ENCODE measurements around the gene TBC1D20.
A peak's percentile ranks its signal among the peaks of the same experiment; 100 is the strongest.

The TBC1D20 gene

DNA sequence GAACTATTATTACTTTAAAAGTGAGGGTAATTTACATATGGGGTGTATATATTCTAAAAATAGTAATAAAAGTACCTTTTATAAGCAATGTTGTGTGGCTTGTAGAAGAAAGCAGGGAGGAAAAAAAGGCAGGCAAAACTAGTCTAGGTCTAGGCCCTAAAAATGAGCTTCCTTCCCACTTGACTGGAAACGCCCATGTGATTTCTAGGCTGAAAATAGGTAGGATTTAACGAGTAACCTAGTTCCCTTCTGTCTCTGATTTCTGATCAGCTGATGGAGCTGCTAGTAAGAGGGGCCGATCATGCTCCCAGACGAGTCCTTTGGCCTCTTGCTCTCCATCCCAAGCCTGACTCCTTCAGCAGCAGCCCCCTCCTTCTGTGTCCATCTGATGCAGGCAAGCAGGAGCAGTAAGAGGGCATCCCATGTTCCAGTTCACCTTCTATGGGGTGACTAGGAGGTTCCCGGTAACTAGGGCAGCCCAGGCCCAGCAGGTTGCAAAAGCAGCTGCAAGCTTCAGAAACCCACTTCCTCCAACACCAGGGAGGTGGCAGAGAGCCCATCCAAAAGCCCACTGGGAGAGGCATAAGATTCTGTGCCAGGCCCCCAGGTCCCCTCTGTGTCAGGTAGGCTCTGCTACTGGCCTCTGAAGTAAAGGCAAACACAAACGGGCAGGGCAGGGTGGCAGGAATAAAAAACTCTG lies 24.4 kb downstream of the TBC1D20 start:
- no peak for DNase-seq

- DNase-seq = no peak
These were observed 25.9 kb downstream of the TBC1D20 start for GRCh38 chr20:436476-436875.

GRCh38 chr20:435558-435957 lies 26.8 kb downstream of the TBC1D20 start:
- no peak for DNase-seq

GRCh38 chr20:434661-435419 lies 27.5 kb downstream of the TBC1D20 start:
- no peak for DNase-seq

DNA sequence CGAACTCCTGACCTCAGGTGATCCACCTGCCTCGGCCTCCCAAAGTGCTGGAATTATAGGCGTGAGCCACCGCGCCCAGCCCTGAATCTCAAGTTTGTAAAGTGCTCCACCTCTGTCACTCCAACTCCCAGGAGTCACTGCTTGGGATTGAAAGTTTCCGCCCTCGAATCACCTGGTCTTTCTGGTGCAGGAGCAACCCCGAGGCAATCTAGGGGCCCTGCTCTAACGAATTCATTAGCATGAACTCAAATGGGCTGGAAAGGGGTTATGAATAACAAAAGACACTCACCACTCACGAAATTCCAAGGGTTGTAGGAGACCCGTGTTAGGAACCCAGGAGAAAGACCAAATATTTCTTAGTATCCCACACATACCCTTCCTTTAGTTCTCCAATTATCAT lies 28.1 kb downstream of the TBC1D20 start:
- DNase-seq = no peak

- no peak for DNase-seq
These were observed 28.9 kb downstream of the TBC1D20 start for GRCh38 chr20:433300-433975.

DNA sequence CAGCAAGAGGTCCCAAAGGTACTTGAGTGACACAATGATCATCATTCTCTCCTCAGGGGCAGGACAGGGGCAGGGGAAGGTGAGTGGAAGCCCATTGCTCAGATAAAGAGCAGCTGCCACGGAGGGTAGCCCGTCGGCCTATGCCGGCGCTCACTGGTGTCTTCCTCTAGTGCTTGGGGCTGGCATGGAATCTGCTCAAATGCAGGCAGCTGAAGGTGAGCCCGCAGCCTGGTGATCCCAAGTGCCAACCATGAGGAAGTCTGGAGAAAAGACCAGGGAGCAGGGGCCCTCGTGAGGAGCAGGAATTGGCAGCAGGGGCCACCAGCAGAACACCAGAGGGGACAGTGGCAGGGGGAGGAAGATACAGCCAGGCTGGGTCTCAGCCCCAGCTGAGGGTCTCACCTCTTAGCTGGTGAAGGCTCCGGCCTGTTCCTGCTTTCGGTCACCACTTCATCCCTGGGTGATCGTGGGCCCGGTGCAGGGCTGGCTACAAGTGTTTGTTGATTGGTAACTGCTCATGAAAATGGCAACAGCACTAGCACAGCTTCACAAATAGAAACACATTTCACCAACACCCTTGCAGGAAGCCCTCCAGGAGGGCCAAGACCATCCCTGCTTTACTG lies 29.5 kb downstream of the TBC1D20 start:
- DNase-seq = no peak

- DNase-seq = no peak
These were observed 30.1 kb downstream of the TBC1D20 start for GRCh38 chr20:432208-432607.

DNA sequence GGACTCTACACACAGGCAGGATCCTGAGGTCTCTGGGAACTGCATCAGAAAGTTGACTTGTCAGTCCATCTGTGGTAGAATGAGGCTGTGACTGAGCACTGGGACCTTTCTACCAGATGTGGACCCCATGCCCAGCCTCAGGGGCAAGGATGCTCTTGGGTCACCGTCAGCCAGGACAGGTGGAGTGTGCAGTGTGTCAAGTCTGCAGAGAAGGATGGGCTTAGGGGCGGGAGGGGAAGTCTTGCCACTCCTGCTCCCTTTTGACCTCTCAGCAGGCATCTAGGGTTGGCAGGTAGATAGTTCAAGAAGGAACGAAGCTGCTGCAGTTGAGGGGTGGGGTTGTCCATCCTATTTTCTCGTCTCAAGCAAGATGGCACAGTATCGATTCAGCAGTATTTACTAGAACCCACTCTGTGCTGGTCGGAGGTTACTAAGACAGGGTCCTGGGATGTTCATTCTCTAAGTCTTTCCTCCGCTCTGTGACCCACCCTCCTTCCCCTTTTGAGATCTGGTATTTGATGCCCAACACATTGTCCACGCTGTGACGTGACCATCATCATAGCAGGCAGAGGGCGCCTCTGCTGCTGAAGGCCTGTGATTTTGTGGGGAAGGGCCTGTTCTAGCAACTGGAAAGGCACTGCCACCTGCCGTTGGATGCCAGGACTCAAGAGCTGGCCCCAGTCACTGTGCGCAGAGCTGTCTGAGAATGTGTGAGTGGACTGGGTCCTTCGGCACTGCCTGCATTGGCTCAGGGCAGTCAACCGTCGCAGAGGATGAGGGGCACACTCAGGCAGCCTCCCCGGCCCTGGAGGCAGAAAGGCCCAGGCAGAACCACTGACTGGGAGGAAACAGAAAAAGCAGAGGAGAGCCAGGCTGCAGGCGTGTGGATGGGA lies 31.1 kb downstream of the TBC1D20 start:
- DNase-seq = peak; percentile 67

DNA sequence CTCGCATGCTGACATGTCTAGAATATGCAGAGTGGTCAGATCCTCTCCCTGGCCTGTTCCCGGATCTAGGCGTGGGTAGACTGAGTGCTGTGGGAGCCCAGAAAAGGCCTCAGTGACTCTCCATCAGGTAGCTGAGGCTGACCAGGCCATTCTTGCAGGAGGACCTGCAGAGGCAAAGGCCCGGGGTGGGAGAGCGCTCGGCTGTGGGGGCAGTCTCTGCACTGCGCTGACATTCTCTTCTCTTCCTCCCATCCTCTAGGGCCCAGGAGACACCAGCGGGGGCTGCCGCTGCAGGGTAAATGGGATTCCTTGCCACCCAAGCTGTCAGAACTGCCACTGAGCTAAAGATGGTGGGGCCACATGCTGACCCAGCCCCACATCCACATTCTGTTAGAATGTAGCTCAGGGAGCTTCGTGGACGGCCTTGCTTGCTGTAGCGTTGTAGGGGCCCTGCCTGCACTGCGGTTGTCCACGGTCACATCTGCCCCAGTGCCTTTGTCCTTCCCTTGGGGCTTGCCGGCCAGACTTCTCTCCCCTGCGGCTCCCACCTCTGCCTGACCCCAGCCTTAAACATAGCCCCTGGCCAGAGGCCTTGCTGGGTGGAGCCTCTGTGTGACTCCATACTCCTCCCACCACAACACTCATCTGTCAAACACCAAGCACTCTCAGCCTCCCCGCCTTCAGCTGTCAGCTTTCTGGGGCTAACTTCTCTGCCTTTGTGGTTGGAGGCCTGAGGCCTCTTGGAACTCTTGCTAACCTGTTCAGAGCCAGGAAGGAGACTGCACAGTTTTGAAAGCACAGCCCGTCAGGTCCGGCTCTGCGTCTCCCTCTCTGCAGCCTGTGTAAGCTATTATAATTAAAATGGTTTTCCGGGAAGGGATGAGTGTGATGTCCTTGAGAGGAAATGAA lies 32.0 kb downstream of the TBC1D20 start:
- DNase-seq = no peak

- no peak for DNase-seq
These were observed 33.6 kb downstream of the TBC1D20 start for GRCh38 chr20:428658-429200.

DNA sequence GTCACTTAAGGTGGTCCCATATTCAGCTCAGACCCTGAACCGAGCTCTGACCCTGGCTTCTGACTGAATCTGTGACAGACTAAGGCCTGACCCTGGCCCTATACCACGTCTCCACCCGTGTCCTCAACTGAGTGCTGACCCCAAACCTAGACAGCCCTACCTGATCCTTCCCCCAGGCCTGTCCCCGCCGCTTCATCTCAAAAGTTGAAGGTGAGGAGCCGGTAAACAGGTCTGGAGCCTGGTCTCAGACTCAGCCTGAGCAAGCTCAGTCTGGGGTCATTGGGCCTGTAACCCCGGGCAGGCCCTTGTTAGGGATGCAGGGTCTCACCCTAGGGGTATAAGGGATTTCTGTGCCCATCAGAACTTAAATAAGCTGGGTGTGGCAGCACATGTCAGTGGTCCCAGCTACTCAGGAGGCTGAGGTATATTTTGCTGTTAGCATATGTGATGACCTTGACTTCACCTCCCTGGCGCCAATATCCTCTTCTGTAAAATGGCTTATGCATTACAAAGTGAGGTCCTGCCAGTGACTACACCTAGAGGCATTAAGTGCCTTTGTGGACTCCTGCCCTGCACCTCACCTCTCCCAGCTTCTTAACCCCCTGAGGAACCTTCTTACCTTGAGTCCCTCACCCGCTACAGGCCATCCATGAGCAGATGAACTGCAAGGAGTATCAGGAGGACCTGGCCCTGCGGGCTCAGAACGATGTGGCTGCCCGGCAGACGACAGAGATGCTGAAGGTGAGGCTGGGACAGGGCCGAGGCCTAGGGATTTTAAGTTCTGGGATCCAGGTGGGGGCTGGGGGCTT lies 34.3 kb downstream of the TBC1D20 start:
- no peak for DNase-seq

GRCh38 chr20:427401-427800 lies 34.9 kb downstream of the TBC1D20 start:
- DNase-seq = no peak

DNA sequence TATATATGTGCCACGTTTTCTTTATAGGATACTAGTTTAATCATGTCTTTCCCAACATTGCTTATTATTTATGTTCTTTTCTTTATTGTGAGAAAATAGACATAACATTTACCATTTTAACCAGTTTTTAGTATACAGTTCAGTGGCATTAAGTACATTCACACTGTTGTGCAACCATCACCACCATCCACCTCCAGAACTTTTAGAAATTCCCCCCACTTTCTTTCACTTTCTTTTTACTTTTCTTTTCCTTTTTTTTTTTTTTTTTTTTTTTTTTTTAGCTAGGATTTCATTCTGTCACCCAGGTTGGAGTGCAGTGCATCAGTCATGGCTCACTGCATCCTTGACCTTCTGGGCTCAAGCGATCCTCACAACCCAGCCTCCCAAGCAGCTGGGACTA lies 35.8 kb downstream of the TBC1D20 start:
- DNase-seq = no peak

DNA sequence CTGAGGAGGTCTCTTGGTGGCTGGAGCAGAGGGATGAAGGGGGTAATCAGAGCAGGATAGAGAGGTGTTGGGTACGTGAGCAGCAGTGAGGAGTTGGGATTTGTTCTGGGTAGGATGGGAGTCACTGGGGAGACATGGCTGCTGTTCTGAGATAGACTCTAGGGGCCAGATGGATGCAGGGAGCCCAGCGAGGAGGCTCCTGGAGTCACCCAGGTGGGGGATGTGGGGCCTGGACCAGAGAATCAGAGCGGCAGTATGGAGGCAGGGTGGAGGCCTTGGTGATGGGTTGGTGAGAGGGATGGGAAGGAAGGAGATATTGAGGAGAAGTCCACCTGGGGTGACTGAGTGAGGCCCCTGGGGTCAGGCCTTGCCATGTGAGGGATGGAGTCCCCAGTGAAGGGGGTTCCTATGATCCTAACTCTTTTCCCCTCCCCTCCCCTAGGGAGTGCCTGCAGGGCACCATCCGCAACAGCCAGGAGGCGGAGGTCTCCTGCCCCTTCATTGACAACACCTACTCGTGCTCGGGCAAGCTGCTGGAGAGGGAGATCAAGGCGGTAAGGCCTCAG lies 40.6 kb downstream of the TBC1D20 start:
- no peak for DNase-seq

GRCh38 chr20:420721-421574 lies 41.4 kb downstream of the TBC1D20 start:
- no peak for DNase-seq

- no peak for DNase-seq
These were observed 42.1 kb downstream of the TBC1D20 start for GRCh38 chr20:420166-420620.

GRCh38 chr20:419556-420165 lies 42.7 kb downstream of the TBC1D20 start:
- no peak for DNase-seq
